H1 (cell line): ENCODE results near the gene FGD5. TPM values are rescaled to one million over a fixed set of nuclear protein-coding genes. Genes with fewer than 3 reads are reported as not detected.

ENCODE experiments used
- CTCF ChIA-PET: fragments of 300-600 bp; sonication (Branson Sonifier 250); formaldehyde crosslinking; loops from one replicate; lab custom pipeline; 2021; ENCODE audit not compliant: partially characterized antibody; lab: Charles Lee
- POLR2A ChIA-PET: fragments of 300-600 bp; sonication (Branson Sonifier 250); formaldehyde crosslinking; loops from one replicate; lab custom pipeline; 2021; ENCODE audit warnings: inconsistent platforms; ENCODE audit not compliant: partially characterized antibody; lab: Charles Lee
- DNase-seq, 2 experiments: peaks; one replicate each; pipeline versions ENCODE4 v3.0.0 to v3.0.0-alpha.2; 2010 to 2022; ENCODE audit warnings: low spot score in 2 of 2, low read depth in 1 of 2, mixed read lengths in 1 of 2
- FAIRE-seq: peaks from 2 replicates; lab custom pipeline; 2011; peaks lifted over from hg19 to GRCh38; lab: Jason Lieb, UNC
- H2AFZ ChIP-seq: 2 replicates; pipeline ENCODE4 v1.8.1; 2012; ENCODE audit warnings: low read length, inconsistent platforms
- H2AK5ac ChIP-seq: 2 replicates; pipeline ENCODE4 v1.6.1; 2013; ENCODE audit warnings: low read depth, low read length
- H2BK120ac ChIP-seq: replicated peaks from 2 replicates; pipeline ENCODE3; 2013; ENCODE audit warnings: low read depth, low read length, inconsistent platforms
- H2BK12ac ChIP-seq: 2 replicates; pipeline ENCODE4 v1.6.1; 2013; ENCODE audit warnings: low read depth, low read length
- H2BK15ac ChIP-seq: 2 replicates; pipeline ENCODE4 v1.6.1; 2013; ENCODE audit warnings: low read length
- H2BK20ac ChIP-seq: 2 replicates; pipeline ENCODE4 v1.6.1; 2013; ENCODE audit warnings: low read length
- H2BK5ac ChIP-seq: 2 replicates; pipeline ENCODE4 v1.6.1; 2013; ENCODE audit warnings: low read depth, low read length
- H3K14ac ChIP-seq: 2 replicates; pipeline ENCODE4 v1.6.1; 2013; ENCODE audit warnings: inconsistent platforms; ENCODE audit not compliant: insufficient read length
- H3K18ac ChIP-seq: 2 replicates; pipeline ENCODE4 v1.6.1; 2013; ENCODE audit warnings: low read length; ENCODE audit errors: extremely low read depth
- H3K23ac ChIP-seq: 2 replicates; pipeline ENCODE4 v1.6.1; 2013; ENCODE audit warnings: inconsistent platforms; ENCODE audit not compliant: insufficient read length
- H3K23me2 ChIP-seq: 2 replicates; pipeline ENCODE4 v1.6.1; 2013; ENCODE audit warnings: low read depth, low read length
- H3K27ac ChIP-seq: 2 replicates; pipeline ENCODE4 v1.6.1; 2011; ENCODE audit warnings: low read depth, low read length, inconsistent platforms
- H3K27me3 ChIP-seq, 4 experiments: replicated peaks in 1 of 4; 1 replicate in 1 of 4; 2 replicates in 3 of 4; pipeline versions ENCODE4 v1.6.1 to v1.8.1; 2011 to 2013; ENCODE audit warnings: low read length in 3 of 4, mild to moderate bottlenecking in 3 of 4, inconsistent platforms in 2 of 4, mixed read lengths in 2 of 4, moderate library complexity in 1 of 4; ENCODE audit not compliant: control insufficient read depth in 3 of 4, insufficient read depth in 3 of 4; ENCODE audit errors: extremely low read depth in 1 of 4
- H3K36me3 ChIP-seq, 4 experiments: 2 replicates each; pipeline versions ENCODE4 v1.6.1 to v1.8.1; 2011 to 2013; ENCODE audit warnings: mild to moderate bottlenecking in 4 of 4, low read length in 3 of 4, moderate library complexity in 2 of 4, control low read depth in 1 of 4, inconsistent platforms in 1 of 4; ENCODE audit not compliant: insufficient read depth in 4 of 4, control insufficient read depth in 2 of 4
- H3K4ac ChIP-seq: replicated peaks from 2 replicates; pipeline ENCODE3; 2013; ENCODE audit warnings: low read length, low read depth, mixed read lengths, inconsistent platforms; ENCODE audit not compliant: insufficient read length
- H3K4me1 ChIP-seq, 4 experiments: replicated peaks in 1 of 4; 1 replicate in 1 of 4; 2 replicates in 3 of 4; pipeline versions ENCODE4 v1.6.1 to v1.8.1; 2011 to 2013; ENCODE audit warnings: low read length in 3 of 4, inconsistent platforms in 2 of 4, mixed read lengths in 1 of 4; ENCODE audit not compliant: insufficient read depth in 4 of 4, control insufficient read depth in 3 of 4
- H3K4me2 ChIP-seq, 2 experiments: 2 replicates each; pipeline versions ENCODE4 v1.6.1 to v1.8.1; 2011 to 2013; ENCODE audit warnings: low read depth in 2 of 2, low read length in 2 of 2, control low read depth in 1 of 2, inconsistent platforms in 1 of 2, mild to moderate bottlenecking in 1 of 2; ENCODE audit not compliant: insufficient read depth in 1 of 2
- H3K4me3 ChIP-seq, 4 experiments: fragments of 200-600, 300-600 bp in 1 of 4; sonication (generic), shearing (Covaris generic), sonication (Bioruptor Twin) in 1 of 4; 2 replicates each; pipeline versions ENCODE4 v1.5.1 to v1.8.1; 2011 to 2016; ENCODE audit warnings: low read length in 4 of 4, low read depth in 3 of 4, control low read depth in 2 of 4, inconsistent platforms in 2 of 4, mild to moderate bottlenecking in 2 of 4, mixed read lengths in 1 of 4, moderate library complexity in 1 of 4; ENCODE audit not compliant: insufficient read depth in 2 of 4; ENCODE audit errors: extremely low read depth in 1 of 4
- H3K56ac ChIP-seq: replicated peaks from 2 replicates; pipeline ENCODE3; 2013; ENCODE audit warnings: low read depth, mild to moderate bottlenecking, mixed read lengths, low read length, inconsistent platforms; ENCODE audit not compliant: insufficient read length
- H3K79me1 ChIP-seq: 2 replicates; pipeline ENCODE4 v1.6.1; 2013; ENCODE audit warnings: low read depth, low read length, control low read depth
- H3K79me2 ChIP-seq, 2 experiments: 2 replicates each; pipeline versions ENCODE4 v1.6.1 to v1.8.1; 2012 to 2013; ENCODE audit warnings: low read length in 2 of 2, mild to moderate bottlenecking in 2 of 2, inconsistent platforms in 1 of 2; ENCODE audit not compliant: insufficient read depth in 2 of 2, control insufficient read depth in 1 of 2
- H3K9ac ChIP-seq, 4 experiments: replicated peaks in 1 of 4; 1 replicate in 1 of 4; 2 replicates in 3 of 4; pipeline versions ENCODE4 v1.6.1 to v1.8.1; 2011 to 2013; ENCODE audit warnings: low read depth in 3 of 4, low read length in 3 of 4, control low read depth in 2 of 4, mild to moderate bottlenecking in 2 of 4, moderate library complexity in 2 of 4, inconsistent platforms in 1 of 4; ENCODE audit errors: extremely low read depth in 1 of 4
- H3K9me3 ChIP-seq, 2 experiments: 2 replicates each; pipeline versions ENCODE4 v1.6.1 to v1.8.1; 2012 to 2013; ENCODE audit warnings: mild to moderate bottlenecking in 2 of 2, moderate library complexity in 2 of 2, control low read depth in 1 of 2, inconsistent platforms in 1 of 2, low read depth in 1 of 2, low read length in 1 of 2, mixed read lengths in 1 of 2; ENCODE audit not compliant: insufficient read depth in 2 of 2
- H4K20me1 ChIP-seq, 2 experiments: replicated peaks in 1 of 2; 2 replicates each; pipeline versions ENCODE3 to v1.8.1; 2011 to 2013; ENCODE audit warnings: inconsistent platforms in 2 of 2, low read length in 2 of 2, mild to moderate bottlenecking in 1 of 2; ENCODE audit not compliant: insufficient read depth in 2 of 2, control insufficient read depth in 1 of 2
- H4K5ac ChIP-seq: 2 replicates; pipeline ENCODE4 v1.6.1; 2013; ENCODE audit warnings: low read length, low read depth, mixed read lengths, inconsistent platforms; ENCODE audit not compliant: insufficient read length
- H4K8ac ChIP-seq: 2 replicates; pipeline ENCODE4 v1.8.0; 2013; ENCODE audit warnings: mild to moderate bottlenecking, moderate library complexity, low read length, inconsistent platforms; ENCODE audit not compliant: insufficient read depth; ENCODE audit errors: extremely low read depth
- H4K91ac ChIP-seq: replicated peaks from 2 replicates; pipeline ENCODE3; 2013; ENCODE audit warnings: low read length, mixed read lengths, inconsistent platforms; ENCODE audit not compliant: insufficient read length
- BACH1 ChIP-seq: IDR thresholded peaks from 2 replicates; pipeline ENCODE4 v1.6.1; 2012; ENCODE audit warnings: low read length, improper control_type of control experiment
- CBX8 ChIP-seq: fragments of 300-800, 300-1000 bp; sonication (generic); IDR thresholded peaks from 2 replicates; pipeline ENCODE4 v1.7.1; 2016; ENCODE audit warnings: low read depth, low read length, borderline replicate concordance
- EZH2 ChIP-seq: fragments of 200-600 bp; sonication (generic); IDR thresholded peaks from 2 replicates; pipeline ENCODE4 v1.7.1; 2012; ENCODE audit warnings: low read depth, mild to moderate bottlenecking, moderate library complexity, low read length, inconsistent platforms; ENCODE audit not compliant: severe bottlenecking
- GTF2F1 ChIP-seq: IDR thresholded peaks from 2 replicates; pipeline ENCODE4 v1.6.1; 2012; ENCODE audit warnings: low read depth, low read length, improper control_type of control experiment, borderline replicate concordance
- JUN ChIP-seq: IDR thresholded peaks from 2 replicates; pipeline ENCODE4 v1.6.1; 2011; ENCODE audit warnings: low read depth, mild to moderate bottlenecking, improper control_type of control experiment, low read length
- POLR2AphosphoS5 ChIP-seq: IDR thresholded peaks from 2 replicates; pipeline ENCODE4 v1.6.1; 2011; ENCODE audit warnings: low read depth, low read length
- POU5F1 ChIP-seq: IDR thresholded peaks from 2 replicates; pipeline ENCODE4 v1.6.1; 2011; ENCODE audit warnings: low read depth, mild to moderate bottlenecking, low read length, moderate library complexity
- RBBP5 ChIP-seq: IDR thresholded peaks from 2 replicates; pipeline ENCODE4 v1.7.1; 2012; ENCODE audit warnings: low read depth, mild to moderate bottlenecking, inconsistent platforms, low read length, moderate library complexity, borderline replicate concordance
- SIX5 ChIP-seq: IDR thresholded peaks from 2 replicates; pipeline ENCODE4 v1.6.1; 2011; ENCODE audit warnings: mild to moderate bottlenecking, low read depth, low read length
- TEAD4 ChIP-seq: IDR thresholded peaks from 2 replicates; pipeline ENCODE4 v1.6.1; 2012; ENCODE audit warnings: low read depth, low read length, inconsistent platforms, mixed read lengths
- WGBS, 2 experiments: shearing (Covaris generic) in 1 of 2; methylation state at CpG; one replicate each; pipeline versions ENCODE4 v1.1.6 to v1.1.7; 2013 to 2015; ENCODE audit warnings: low lambda C conversion rate in 2 of 2, mixed read lengths in 2 of 2, inconsistent platforms in 1 of 2, low coverage in 1 of 2, missing lambda C conversion rate in 1 of 2; ENCODE audit not compliant: insufficient replicate concordance in 2 of 2, insufficient coverage in 1 of 2, insufficient read length in 1 of 2; ENCODE audit errors: extremely low coverage in 1 of 2, missing lambda C conversion rate in 1 of 2; 5-methylcytosine and 5-hydroxymethylcytosine counted together
- polyA plus RNA-seq, 7 experiments: library from polyadenylated mRNA; depleted of rRNA in 3 of 7; stranded (reverse) in 5 of 7; unstranded in 2 of 7; fragments of >200 nt in 5 of 7; fragments of 200-250 nt in 2 of 7; gene quantifications; 1 replicate in 5 of 7; 2 replicates in 1 of 7; 4 replicates in 1 of 7; pipeline versions ENCODE4 v1.2.1 to v1.2.3, GENCODE V29; 2011 to 2013; ENCODE audit warnings: missing spikeins in 2 of 7, mixed read lengths in 2 of 7
- total RNA-seq: library from RNA; stranded (reverse); fragmentation: NEBNext Ultra II Directional; extraction: Animal tissue kit (Norgen Biotek cat#: 25700); gene quantifications from 2 replicates; pipeline ENCODE4 v1.2.1, GENCODE V29; 2021
- TF ChIP-seq, protein P1 (sequence below), 3 experiments: IDR thresholded peaks; 1 replicate in 2 of 3; 2 replicates in 1 of 3; pipeline versions ENCODE4 v1.5.1 to v1.6.1; 2011; ENCODE audit warnings: low read length in 3 of 3, mild to moderate bottlenecking in 3 of 3, inconsistent platforms in 2 of 3, low read depth in 1 of 3, moderate library complexity in 1 of 3; ENCODE audit not compliant: insufficient read depth in 1 of 3; ENCODE audit errors: control extremely low read depth in 1 of 3

The FGD5 gene
- total and polyA plus RNA-seq, 2 of the 8 experiments (the other 6 are each of a cell fraction or from before 2014, with no cell fraction given) = 4.7 to 14.3 TPM

DNA sequence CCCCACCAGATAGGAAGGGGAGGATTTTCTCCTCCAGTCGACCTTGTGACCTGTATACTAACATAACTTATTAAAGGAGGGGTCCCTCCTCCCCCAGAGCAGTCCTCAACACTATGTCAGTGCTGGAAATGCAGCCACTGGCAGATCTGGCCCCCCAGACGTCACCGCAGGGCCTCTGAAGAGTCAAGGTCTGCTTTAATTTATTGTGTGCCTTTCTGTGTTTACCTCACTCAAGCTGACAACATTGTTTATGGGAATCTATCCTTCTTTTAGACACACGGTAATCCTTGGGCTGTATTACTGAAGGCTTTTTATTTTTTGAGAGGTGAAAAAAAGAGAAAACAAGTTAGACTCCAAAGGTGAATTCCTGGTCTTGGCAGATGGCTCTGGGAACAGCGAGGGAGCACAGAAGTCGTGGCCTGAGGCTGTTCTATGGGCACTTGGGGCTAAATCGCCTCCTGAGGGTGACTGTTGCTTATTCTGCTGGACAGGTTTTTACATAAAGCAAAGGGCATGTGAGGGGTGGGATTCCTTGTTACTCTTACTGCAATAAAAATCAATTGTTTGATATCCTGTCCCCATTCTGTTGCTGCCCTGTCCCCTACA is 115.2 kb downstream of the FGD5 start:
- Histone ChIP-seq H3K27me3 (no peaks in the 10 kb centered on the region), H2BK5ac (no peak overlapping the region), H2BK15ac (no peak overlapping the region), H2BK12ac (no peak overlapping the region), H3K4ac (no peak overlapping the region), H3K4me2 (no peak overlapping the region), H3K79me1 (no peaks in the 10 kb centered on the region), H3K79me2 (no peaks in the 10 kb centered on the region), H2BK120ac (no peak overlapping the region), H3K18ac (no peak overlapping the region), H3K27ac (no peak overlapping the region), H3K9ac (no peak overlapping the region), H3K23me2 (no peaks in the 10 kb centered on the region), H3K4me3 (no peak overlapping the region), H4K91ac (no peak overlapping the region), H4K5ac (no peak overlapping the region), H2AFZ (no peak overlapping the region), H4K20me1 (no peaks in the 10 kb centered on the region), H2BK20ac (no peak overlapping the region), H3K14ac (no peak overlapping the region), H2AK5ac (no peak overlapping the region), H3K56ac (no peak overlapping the region), H3K9me3 (no peaks in the 10 kb centered on the region), H3K4me1 (no peaks in the 10 kb centered on the region), H4K8ac (no peak overlapping the region), H3K23ac (no peak overlapping the region), H3K36me3 (no peaks in the 10 kb centered on the region)
- 78% methylated on average over 7 of the region's 7 CpGs; no CpG with 5 or more reads in 1 of the 2 experiments for WGBS, 2 experiments
- ChIA-PET CTCF (interaction anchor here (0.6 to 1.8 kb wide), 3 partner anchors 13 to 109 kb away, joined by 3 read pairs; no protein-coding TSS in a partner anchor), POLR2A (interaction anchor here (1.0 kb wide), 1 partner anchor 14 kb away, joined by 3 read pairs; no protein-coding TSS in a partner anchor)
- FAIRE-seq (no peak), DNase-seq (no peak)
- no peak for TF ChIP-seq SIX5
- no peak for TF ChIP-seq EZH2
- TF ChIP-seq TEAD4 = no peak
- no peak for TF ChIP-seq GTF2F1
- no peak for TF ChIP-seq JUN
- TF ChIP-seq POU5F1 = no peak
- TF ChIP-seq CBX8 = no peak
- no peak for TF ChIP-seq POLR2AphosphoS5
- TF ChIP-seq, protein P1, sequence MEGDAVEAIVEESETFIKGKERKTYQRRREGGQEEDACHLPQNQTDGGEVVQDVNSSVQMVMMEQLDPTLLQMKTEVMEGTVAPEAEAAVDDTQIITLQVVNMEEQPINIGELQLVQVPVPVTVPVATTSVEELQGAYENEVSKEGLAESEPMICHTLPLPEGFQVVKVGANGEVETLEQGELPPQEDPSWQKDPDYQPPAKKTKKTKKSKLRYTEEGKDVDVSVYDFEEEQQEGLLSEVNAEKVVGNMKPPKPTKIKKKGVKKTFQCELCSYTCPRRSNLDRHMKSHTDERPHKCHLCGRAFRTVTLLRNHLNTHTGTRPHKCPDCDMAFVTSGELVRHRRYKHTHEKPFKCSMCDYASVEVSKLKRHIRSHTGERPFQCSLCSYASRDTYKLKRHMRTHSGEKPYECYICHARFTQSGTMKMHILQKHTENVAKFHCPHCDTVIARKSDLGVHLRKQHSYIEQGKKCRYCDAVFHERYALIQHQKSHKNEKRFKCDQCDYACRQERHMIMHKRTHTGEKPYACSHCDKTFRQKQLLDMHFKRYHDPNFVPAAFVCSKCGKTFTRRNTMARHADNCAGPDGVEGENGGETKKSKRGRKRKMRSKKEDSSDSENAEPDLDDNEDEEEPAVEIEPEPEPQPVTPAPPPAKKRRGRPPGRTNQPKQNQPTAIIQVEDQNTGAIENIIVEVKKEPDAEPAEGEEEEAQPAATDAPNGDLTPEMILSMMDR (IDR thresholded peaks at IDR 0.05; ENCODE audit: control extremely low read depth in 1 of 3, insufficient read depth in 1 of 3, low read depth in 1 of 3, low read length in 3 of 3) = no peak
- no peak for TF ChIP-seq BACH1
- TF ChIP-seq RBBP5 = no peak
